ENCODE results near the gene KIF6.
A peak's percentile ranks its signal among the peaks of the same experiment; 100 is the strongest.
"Not testable (repeated sequence)": the region's sequence is repeated elsewhere in the genome, so short reads cannot be mapped to it uniquely, and the experiment has no call there.

The KIF6 gene

GRCh38 chr6:39496915-39497314, 228.3 kb downstream of the KIF6 start:
- Mint-ChIP-seq H3K27me3 (peaks cover 22% of the 10 kb centered on the region), H3K9me3 (peaks cover 22% of the 10 kb centered on the region), H3K36me3 (no peaks in the 10 kb centered on the region), H3K4me3 (no peak overlapping the region), H3K27ac (no peak overlapping the region), H3K4me1 (no peaks in the 10 kb centered on the region)

- Mint-ChIP-seq H3K27me3 (peaks cover 21% of the 10 kb centered on the region), H3K27ac (no peak overlapping the region), H3K4me1 (no peaks in the 10 kb centered on the region), H3K9me3 (peaks cover 17% of the 10 kb centered on the region), H3K4me3 (no peak overlapping the region), H3K36me3 (no peaks in the 10 kb centered on the region)
Observed at GRCh38 chr6:39496456-39496855, 228.8 kb downstream of the KIF6 start.

- Mint-ChIP-seq H3K27ac (no peak overlapping the region), H3K9me3 (peaks cover 9% of the 10 kb centered on the region)
Observed at GRCh38 chr6:39495640-39496039, 229.6 kb downstream of the KIF6 start.

GRCh38 chr6:39494998-39495397, 230.2 kb downstream of the KIF6 start:
- Mint-ChIP-seq H3K36me3 (no peaks in the 10 kb centered on the region), H3K9me3 (peaks cover 2% of the 10 kb centered on the region), H3K27me3 (peaks cover 16% of the 10 kb centered on the region), H3K4me3 (no peak overlapping the region), H3K4me1 (no peaks in the 10 kb centered on the region), H3K27ac (no peak overlapping the region)

More at GRCh38 chr6:39495640-39496039, 229.6 kb downstream of the KIF6 start:
- H3K4me1 Mint-ChIP-seq, result no peaks in the 10 kb centered on the region
- peaks cover 18% of the 10 kb centered on the region for H3K27me3 Mint-ChIP-seq
- H3K36me3 Mint-ChIP-seq, result no peaks in the 10 kb centered on the region
- H3K4me3 Mint-ChIP-seq, result no peak overlapping the region

- Mint-ChIP-seq H3K4me1 (no peaks in the 10 kb centered on the region), H3K9me3 (no peaks in the 10 kb centered on the region), H3K4me3 (no peak overlapping the region), H3K27ac (no peak overlapping the region), H3K36me3 (no peaks in the 10 kb centered on the region), H3K27me3 (peaks cover 12% of the 10 kb centered on the region)
Observed at GRCh38 chr6:39493777-39494176, 231.4 kb downstream of the KIF6 start.

GRCh38 chr6:39493174-39493573, 232.0 kb downstream of the KIF6 start:
- Mint-ChIP-seq H3K4me1 (no peaks in the 10 kb centered on the region), H3K9me3 (no peaks in the 10 kb centered on the region), H3K4me3 (no peak overlapping the region), H3K36me3 (no peaks in the 10 kb centered on the region), H3K27me3 (peaks cover 10% of the 10 kb centered on the region), H3K27ac (no peak overlapping the region)

- H3K36me3 Mint-ChIP-seq, result no peaks in the 10 kb centered on the region
- H3K27ac Mint-ChIP-seq, result no peak overlapping the region
- H3K27me3 Mint-ChIP-seq, result peaks cover 4% of the 10 kb centered on the region
- H3K4me1 Mint-ChIP-seq, result no peaks in the 10 kb centered on the region
- H3K4me3 Mint-ChIP-seq, result no peak overlapping the region
- no peaks in the 10 kb centered on the region for H3K9me3 Mint-ChIP-seq
Observed at GRCh38 chr6:39490108-39490507, 235.1 kb downstream of the KIF6 start.

- Mint-ChIP-seq H3K36me3 (no peaks in the 10 kb centered on the region), H3K27me3 (peaks cover 7% of the 10 kb centered on the region), H3K27ac (no peak overlapping the region), H3K4me1 (no peaks in the 10 kb centered on the region), H3K4me3 (no peak overlapping the region), H3K9me3 (no peaks in the 10 kb centered on the region)
Observed at GRCh38 chr6:39488255-39488879, 236.8 kb downstream of the KIF6 start.

GRCh38 chr6:39484276-39484675, 240.9 kb downstream of the KIF6 start:
- no peaks in the 10 kb centered on the region for H3K9me3 Mint-ChIP-seq
- peaks cover 15% of the 10 kb centered on the region for H3K27me3 Mint-ChIP-seq
- no peaks in the 10 kb centered on the region for H3K36me3 Mint-ChIP-seq
- no peak overlapping the region for H3K4me3 Mint-ChIP-seq
- no peak overlapping the region for H3K27ac Mint-ChIP-seq
- H3K4me1 Mint-ChIP-seq, result no peaks in the 10 kb centered on the region

GRCh38 chr6:39479819-39480218, 245.4 kb downstream of the KIF6 start:
- H3K4me3 Mint-ChIP-seq, H3K9me3 Mint-ChIP-seq, H3K27ac Mint-ChIP-seq, H3K4me1 Mint-ChIP-seq, H3K36me3 Mint-ChIP-seq: not testable (repeated sequence)
- peaks cover 14% of the 10 kb centered on the region for H3K27me3 Mint-ChIP-seq

GRCh38 chr6:39476670-39477069, 248.5 kb downstream of the KIF6 start:
- Mint-ChIP-seq H3K9me3 (no peaks in the 10 kb centered on the region), H3K4me3 (no peak overlapping the region), H3K27ac (no peak overlapping the region), H3K27me3 (peaks cover 10% of the 10 kb centered on the region), H3K36me3 (no peaks in the 10 kb centered on the region), H3K4me1 (peaks cover 6% of the 10 kb centered on the region)

GRCh38 chr6:39476151-39476550, 249.1 kb downstream of the KIF6 start:
- H3K27ac Mint-ChIP-seq, result no peak overlapping the region
- peaks cover 6% of the 10 kb centered on the region for H3K4me1 Mint-ChIP-seq
- H3K27me3 Mint-ChIP-seq, result peaks cover 8% of the 10 kb centered on the region
- no peaks in the 10 kb centered on the region for H3K9me3 Mint-ChIP-seq
- H3K4me3 Mint-ChIP-seq, result no peak overlapping the region
- H3K36me3 Mint-ChIP-seq, result no peaks in the 10 kb centered on the region

- Mint-ChIP-seq H3K27ac (peak overlapping the region; percentile 1), H3K4me1 (peaks cover 6% of the 10 kb centered on the region), H3K36me3 (peaks cover 2% of the 10 kb centered on the region), H3K27me3 (peaks cover 1% of the 10 kb centered on the region), H3K9me3 (peaks cover 6% of the 10 kb centered on the region), H3K4me3 (no peak overlapping the region)
Observed at GRCh38 chr6:39471954-39472659, 253.1 kb downstream of the KIF6 start.

- H3K36me3 Mint-ChIP-seq, result peaks cover 2% of the 10 kb centered on the region
- H3K9me3 Mint-ChIP-seq, result peaks cover 6% of the 10 kb centered on the region
- peaks cover 4% of the 10 kb centered on the region for H3K27me3 Mint-ChIP-seq
Observed at GRCh38 chr6:39470506-39470905, 254.7 kb downstream of the KIF6 start.

GRCh38 chr6:39468385-39468784, 256.8 kb downstream of the KIF6 start:
- Mint-ChIP-seq H3K36me3 (peaks cover 2% of the 10 kb centered on the region), H3K27me3 (peaks cover 6% of the 10 kb centered on the region), H3K9me3 (peaks cover 6% of the 10 kb centered on the region), H3K4me3 (no peak overlapping the region), H3K27ac (no peak overlapping the region), H3K4me1 (peaks cover 6% of the 10 kb centered on the region)

More at GRCh38 chr6:39470506-39470905, 254.7 kb downstream of the KIF6 start:
- Mint-ChIP-seq H3K27ac (peak overlapping the region; percentile 46), H3K4me1 (peaks cover 6% of the 10 kb centered on the region), H3K4me3 (no peak overlapping the region)

GRCh38 chr6:39466631-39467030, 258.6 kb downstream of the KIF6 start:
- Mint-ChIP-seq H3K4me3 (no peak overlapping the region), H3K27me3 (peaks cover 8% of the 10 kb centered on the region), H3K9me3 (peaks cover 6% of the 10 kb centered on the region), H3K36me3 (peaks cover 2% of the 10 kb centered on the region), H3K4me1 (no peaks in the 10 kb centered on the region), H3K27ac (no peak overlapping the region)

All from activated naive CD4-positive, alpha-beta T cell treated with anti-CD3 and anti-CD28 coated beads, Interleukin-2, amount 50 U/mL, for 24 hours (primary cell).